ENCODE results near the gene TRIM28. TPM values are rescaled to one million over a fixed set of nuclear protein-coding genes. Genes with fewer than 3 reads are reported as not detected.

The TRIM28 gene
- total RNA-seq, 1 experiment from 2014 or later = 863 TPM

- H3K4me1 Mint-ChIP-seq (ENCODE audit: low read depth, unreplicated experiment) = peaks cover 33% of the 10 kb centered on the region
- TF ChIP-seq CTCF (IDR thresholded peaks at IDR 0.05; ENCODE audit: insufficient read depth in 1 of 2, low read depth in 1 of 2, low read length in 1 of 2, severe bottlenecking in 1 of 2, unreplicated experiment in 1 of 2) = no peak
- Histone ChIP-seq H3K4me3 (ENCODE audit: low read depth, low read length) (no peak overlapping the region), H3K9me3 (no peaks in the 10 kb centered on the region), H3K4me1 (peaks cover 14% of the 10 kb centered on the region; the same call in 1 of the 2 replicates), H3K36me3 (ENCODE audit: control insufficient read depth, insufficient read depth, low read length) (peaks cover 3% of the 10 kb centered on the region), H3K27me3 (replicated peaks; ENCODE audit: control insufficient read depth, insufficient read depth, low read length) (no peaks in the 10 kb centered on the region)
- peaks cover 97% of the 10 kb centered on the region for H3K36me3 Mint-ChIP-seq (ENCODE audit: insufficient read depth, unreplicated experiment)
- TSS peak; percentile 7 for BruUV-seq (replicated peaks)
- peak overlapping the region; percentile 98 for H3K27ac Mint-ChIP-seq (ENCODE audit: unreplicated experiment)
- DNase-seq = no peak
- peak overlapping the region; percentile 99 for H3K4me3 Mint-ChIP-seq (ENCODE audit: unreplicated experiment)
- POLR2A ChIA-PET = interaction anchor here (3.5 kb wide), 1 partner anchor 12 kb away, joined by 40 read pairs; the partner anchor contains the start of gene TRIM28
- intact Hi-C loops (cut with micrococcal nuclease; ENCODE audit: unreplicated experiment) = loop anchor here (1.0 kb wide), 1 partner anchor 12 kb away; the partner anchor contains the start of gene TRIM28
- no peaks in the 10 kb centered on the region for H3K9me3 Mint-ChIP-seq (ENCODE audit: unreplicated experiment)
- CTCF ChIA-PET = no interaction called here
- H3K27me3 Mint-ChIP-seq (ENCODE audit: insufficient read depth, unreplicated experiment) = no peaks in the 10 kb centered on the region
These were observed 12.2 kb downstream of the TRIM28 start for GRCh38 chr19:58555920-58556621.

GRCh38 chr19:58556622-58557220 is 12.9 kb downstream of the TRIM28 start:
- no TSS peak for BruUV-seq (replicated peaks)
- no peaks in the 10 kb centered on the region for H3K9me3 ChIP-seq
- no peaks in the 10 kb centered on the region for H3K27me3 ChIP-seq (replicated peaks; ENCODE audit: control insufficient read depth, insufficient read depth, low read length)
- Mint-ChIP-seq H3K27ac (ENCODE audit: unreplicated experiment) (peak overlapping the region; percentile 98), H3K36me3 (ENCODE audit: insufficient read depth, unreplicated experiment) (peaks cover 97% of the 10 kb centered on the region), H3K9me3 (ENCODE audit: unreplicated experiment) (no peaks in the 10 kb centered on the region), H3K27me3 (ENCODE audit: insufficient read depth, unreplicated experiment) (no peaks in the 10 kb centered on the region), H3K4me1 (ENCODE audit: low read depth, unreplicated experiment) (peaks cover 33% of the 10 kb centered on the region), H3K4me3 (ENCODE audit: unreplicated experiment) (peak overlapping the region; percentile 99)
- H3K4me1 ChIP-seq = peaks cover 14% of the 10 kb centered on the region; the same call in 1 of the 2 replicates
- TF ChIP-seq CTCF (IDR thresholded peaks at IDR 0.05; ENCODE audit: insufficient read depth in 1 of 2, low read depth in 1 of 2, low read length in 1 of 2, severe bottlenecking in 1 of 2, unreplicated experiment in 1 of 2) = no peak
- H3K4me3 ChIP-seq (ENCODE audit: low read depth, low read length) = peak overlapping the region; percentile 69
- DNase-seq = no peak
- ChIA-PET CTCF (interaction anchor here (0.7 kb wide), 1 partner anchor 37 kb away, joined by 3 read pairs; the partner anchor contains the start of gene ZBTB45), POLR2A (interaction anchor here (0.7 to 1.6 kb wide), 2 partner anchors 12 to 13 kb away, joined by 3 to 6 read pairs; partner anchors contain the start of gene TRIM28)
- intact Hi-C loops (cut with micrococcal nuclease; ENCODE audit: unreplicated experiment) = no loop called here
- peaks cover 3% of the 10 kb centered on the region for H3K36me3 ChIP-seq (ENCODE audit: control insufficient read depth, insufficient read depth, low read length)

- Histone ChIP-seq H3K27me3 (replicated peaks; ENCODE audit: control insufficient read depth, insufficient read depth, low read length) (no peaks in the 10 kb centered on the region), H3K4me1 (peaks cover 17% of the 10 kb centered on the region; the same call in 1 of the 2 replicates), H3K36me3 (ENCODE audit: control insufficient read depth, insufficient read depth, low read length) (peaks cover 3% of the 10 kb centered on the region), H3K9me3 (no peaks in the 10 kb centered on the region), H3K4me3 (ENCODE audit: low read depth, low read length) (peak overlapping the region; percentile 69)
- no TSS peak for BruUV-seq (replicated peaks)
- H3K27me3 Mint-ChIP-seq (ENCODE audit: insufficient read depth, unreplicated experiment) = no peaks in the 10 kb centered on the region
- ChIA-PET POLR2A (interaction anchor here (0.7 to 1.6 kb wide), 2 partner anchors 13 to 14 kb away, joined by 3 to 6 read pairs; partner anchors contain the start of gene TRIM28), CTCF (interaction anchor here (0.7 kb wide), 1 partner anchor 38 kb away, joined by 3 read pairs; the partner anchor contains the start of gene ZBTB45)
- H3K27ac Mint-ChIP-seq (ENCODE audit: unreplicated experiment) = peak overlapping the region; percentile 98
- TF ChIP-seq CTCF (IDR thresholded peaks at IDR 0.05; ENCODE audit: insufficient read depth in 1 of 2, low read depth in 1 of 2, low read length in 1 of 2, severe bottlenecking in 1 of 2, unreplicated experiment in 1 of 2) = no peak
- intact Hi-C loops (cut with micrococcal nuclease; ENCODE audit: unreplicated experiment) = loop anchor here (1.0 kb wide), 1 partner anchor 38 kb away; the partner anchor contains the start of gene ZBTB45
- H3K4me3 Mint-ChIP-seq (ENCODE audit: unreplicated experiment) = peak overlapping the region; percentile 99
- peaks cover 97% of the 10 kb centered on the region for H3K36me3 Mint-ChIP-seq (ENCODE audit: insufficient read depth, unreplicated experiment)
- DNase-seq = no peak
- no peaks in the 10 kb centered on the region for H3K9me3 Mint-ChIP-seq (ENCODE audit: unreplicated experiment)
- H3K4me1 Mint-ChIP-seq (ENCODE audit: low read depth, unreplicated experiment) = peaks cover 32% of the 10 kb centered on the region
These were observed 13.6 kb downstream of the TRIM28 start for GRCh38 chr19:58557221-58558065.
